ENCODE measurements around the gene MN1.

DNA sequence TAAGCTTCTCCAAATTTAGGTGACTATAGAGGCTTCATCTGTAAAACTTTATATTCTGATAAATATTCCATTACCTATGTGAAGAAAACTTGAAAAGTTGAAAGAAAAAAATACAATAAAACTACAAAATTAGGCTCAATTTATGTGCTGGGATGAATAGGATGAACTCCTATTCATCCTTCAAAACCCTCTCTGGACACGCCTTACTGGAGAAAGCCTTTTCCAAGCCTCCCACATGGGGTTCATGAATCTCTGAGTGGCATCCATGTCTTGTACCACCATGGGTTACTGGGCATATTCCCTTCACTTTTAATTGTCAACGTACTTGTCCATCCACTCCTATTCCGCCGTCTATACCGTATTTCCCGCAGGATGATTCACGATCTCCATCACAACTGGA, 55.7 kb downstream of the MN1 start:
- TF ChIP-seq, protein P1, sequence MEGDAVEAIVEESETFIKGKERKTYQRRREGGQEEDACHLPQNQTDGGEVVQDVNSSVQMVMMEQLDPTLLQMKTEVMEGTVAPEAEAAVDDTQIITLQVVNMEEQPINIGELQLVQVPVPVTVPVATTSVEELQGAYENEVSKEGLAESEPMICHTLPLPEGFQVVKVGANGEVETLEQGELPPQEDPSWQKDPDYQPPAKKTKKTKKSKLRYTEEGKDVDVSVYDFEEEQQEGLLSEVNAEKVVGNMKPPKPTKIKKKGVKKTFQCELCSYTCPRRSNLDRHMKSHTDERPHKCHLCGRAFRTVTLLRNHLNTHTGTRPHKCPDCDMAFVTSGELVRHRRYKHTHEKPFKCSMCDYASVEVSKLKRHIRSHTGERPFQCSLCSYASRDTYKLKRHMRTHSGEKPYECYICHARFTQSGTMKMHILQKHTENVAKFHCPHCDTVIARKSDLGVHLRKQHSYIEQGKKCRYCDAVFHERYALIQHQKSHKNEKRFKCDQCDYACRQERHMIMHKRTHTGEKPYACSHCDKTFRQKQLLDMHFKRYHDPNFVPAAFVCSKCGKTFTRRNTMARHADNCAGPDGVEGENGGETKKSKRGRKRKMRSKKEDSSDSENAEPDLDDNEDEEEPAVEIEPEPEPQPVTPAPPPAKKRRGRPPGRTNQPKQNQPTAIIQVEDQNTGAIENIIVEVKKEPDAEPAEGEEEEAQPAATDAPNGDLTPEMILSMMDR (IDR thresholded peaks at IDR 0.05), result no peak
- TF ChIP-seq POLR2A (IDR thresholded peaks at IDR 0.05), result no peak
- TF ChIP-seq POLR2AphosphoS5 (IDR thresholded peaks at IDR 0.05; ENCODE audit: insufficient read depth in 1 of 2, low read depth in 1 of 2), result no peak

Measured in vagina (tissue), 2 donors.